Measurements from ENCODE around the gene OR52H1.

GRCh38 chr11:5541427-5541826 is 6.9 kb downstream of the OR52H1 start:
- no peak for TF ChIP-seq CTCF (conservative IDR thresholded peaks at IDR 0.05; ENCODE audit: low read depth in 2 of 2)
- TF ChIP-seq EZH2 (IDR thresholded peaks at IDR 0.05; ENCODE audit: low read depth, unreplicated experiment): no peak
- no peak for TF ChIP-seq STAT1 (IDR thresholded peaks at IDR 0.05; ENCODE audit: unreplicated experiment)
- no peak for TF ChIP-seq REST (IDR thresholded peaks at IDR 0.05; ENCODE audit: unreplicated experiment)
